Transverse colon (tissue), 4 donors: ENCODE data around the gene C19orf85. TPM values are rescaled to one million over a fixed set of nuclear protein-coding genes. Genes with fewer than 3 reads are reported as not detected.

Experiments
- DNase-seq: peaks from one replicate; pipeline ENCODE4 v3.0.0-alpha.2; 2019
- H3K27ac ChIP-seq, 4 donors: fragments of 200-600 bp; sonication (generic); 2 replicates each; pipeline ENCODE4 v1.5.1; 2016 to 2018; ENCODE audit warnings: inconsistent platforms in 4 of 4
- H3K27me3 ChIP-seq: fragments of 200-600 bp; sonication (generic); 2 replicates; pipeline ENCODE4 v1.5.1; 2017; ENCODE audit warnings: inconsistent platforms
- H3K36me3 ChIP-seq, 4 donors: fragments of 200-600 bp; sonication (generic); 2 replicates each; pipeline ENCODE4 v1.5.1; 2017 to 2019; ENCODE audit warnings: inconsistent platforms in 4 of 4
- H3K4me1 ChIP-seq, 4 donors: fragments of 200-600 bp; sonication (generic); 2 replicates each; pipeline ENCODE4 v1.5.1; 2017 to 2020; ENCODE audit warnings: inconsistent platforms in 4 of 4
- H3K4me3 ChIP-seq, 4 donors: fragments of 200-600 bp; sonication (generic); 1 replicate in 1 of 4; 2 replicates in 3 of 4; pipeline versions ENCODE4 v1.5.1 to v1.6.1; 2017 to 2019; ENCODE audit warnings: inconsistent platforms in 4 of 4
- H3K9me3 ChIP-seq, 2 donors: fragments of 200-600 bp; sonication (generic); 2 replicates each; pipeline ENCODE4 v1.5.1; 2017 to 2019; ENCODE audit warnings: inconsistent platforms in 2 of 2
- EP300 ChIP-seq: sonication (generic); formaldehyde crosslinking; IDR thresholded peaks from one replicate; pipeline ENCODE4 v1.6.1; 2017; ENCODE audit warnings: antibody characterized with exemption, low read depth
- POLR2A ChIP-seq: fragments of 450-650 bp; IDR thresholded peaks from one replicate; pipeline ENCODE4 v1.6.1; 2016; ENCODE audit warnings: antibody characterized with exemption, mild to moderate bottlenecking, moderate library complexity
- POLR2AphosphoS5 ChIP-seq, 3 donors: sonication (generic); formaldehyde crosslinking; IDR thresholded peaks; one replicate each; pipeline ENCODE4 v1.6.1; 2016; ENCODE audit warnings: antibody characterized with exemption in 3 of 3
- WGBS, 2 donors: methylation state at CpG; one replicate each; pipeline ENCODE4 v1.1.5; 2018; ENCODE audit warnings: low coverage in 1 of 2; 5-methylcytosine and 5-hydroxymethylcytosine counted together
- in situ Hi-C, 4 donors: fragments of 200-750 bp; cut with MboI; loops; one replicate each; pipeline versions ENCODE4 v1.15.0 to v1.15.1; 2017; ENCODE audit warnings: low sequenced_read_pairs in 3 of 4, low pct_ligation_motif_present in 1 of 4, low pct_unique_long_range_greater_than_20kb in 1 of 4
- intact Hi-C: fragments of 100-400 bp; cut with DNase I; formaldehyde crosslinking; loops from one replicate; pipeline ENCODE4 v1.15.1; 2023; ENCODE audit warnings: low total_unique reads
- total RNA-seq, 4 donors: library from RNA; depleted of rRNA; stranded (reverse); fragments of >200 nt; gene quantifications; one replicate each; pipeline ENCODE4 v1.1.0, GENCODE V29; 2016
- TF ChIP-seq, protein P1 (sequence below), 5 experiments: fragments of 200-600 bp in 3 of 5; fragments of 450-650 bp in 2 of 5; sonication (generic) in 3 of 5; IDR thresholded peaks; 1 replicate in 2 of 5; 2 replicates in 3 of 5; pipeline ENCODE4 v1.5.1; 2016 to 2017; ENCODE audit warnings: antibody characterized with exemption in 5 of 5, inconsistent platforms in 3 of 5, mild to moderate bottlenecking in 2 of 5, moderate library complexity in 1 of 5

C19orf85 gene
- total RNA-seq, 4 donors from 2014 or later = not detected

DNA sequence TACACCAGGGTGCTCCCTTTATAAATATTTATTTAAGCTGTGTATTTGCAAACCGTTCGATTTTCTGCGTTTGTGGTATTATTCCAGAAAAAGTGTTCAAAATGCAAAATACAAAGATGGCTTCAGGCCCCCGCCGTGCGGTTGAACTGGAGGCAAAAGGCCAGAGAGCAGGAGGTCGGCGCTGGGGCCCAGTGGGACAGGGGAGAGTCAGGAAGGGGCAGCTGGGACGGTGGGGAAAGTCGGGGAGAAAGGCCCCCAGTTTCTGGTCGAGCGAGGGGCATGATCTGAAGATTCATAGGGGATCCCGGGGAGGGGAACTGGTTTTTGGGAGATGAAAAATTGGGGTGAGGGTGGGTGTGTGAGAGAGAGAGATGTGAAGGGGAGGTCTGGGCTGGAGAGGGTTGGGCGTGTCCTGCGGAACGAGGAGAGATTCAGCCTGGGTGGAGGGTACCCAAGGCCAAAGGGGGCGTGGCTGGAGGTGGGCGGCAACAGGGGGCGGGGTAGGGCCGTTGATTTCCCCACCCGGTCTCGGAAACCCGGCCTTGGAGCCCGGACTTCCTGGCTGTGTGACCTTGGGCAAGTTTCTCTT is 3.8 kb downstream of the C19orf85 start:
- intact Hi-C loops = no loop called here
- no peaks in the 10 kb centered on the region for H3K27me3 ChIP-seq
- H3K4me3 ChIP-seq = peak overlapping the region; percentile 74 to 98 (median 86)
- peak overlapping the region; percentile 91 to 98 (median 96) for H3K27ac ChIP-seq
- TF ChIP-seq POLR2AphosphoS5 (IDR thresholded peaks at IDR 0.05) = no peak
- no peak for TF ChIP-seq POLR2A
- TF ChIP-seq EP300 = no peak
- TF ChIP-seq, protein P1, sequence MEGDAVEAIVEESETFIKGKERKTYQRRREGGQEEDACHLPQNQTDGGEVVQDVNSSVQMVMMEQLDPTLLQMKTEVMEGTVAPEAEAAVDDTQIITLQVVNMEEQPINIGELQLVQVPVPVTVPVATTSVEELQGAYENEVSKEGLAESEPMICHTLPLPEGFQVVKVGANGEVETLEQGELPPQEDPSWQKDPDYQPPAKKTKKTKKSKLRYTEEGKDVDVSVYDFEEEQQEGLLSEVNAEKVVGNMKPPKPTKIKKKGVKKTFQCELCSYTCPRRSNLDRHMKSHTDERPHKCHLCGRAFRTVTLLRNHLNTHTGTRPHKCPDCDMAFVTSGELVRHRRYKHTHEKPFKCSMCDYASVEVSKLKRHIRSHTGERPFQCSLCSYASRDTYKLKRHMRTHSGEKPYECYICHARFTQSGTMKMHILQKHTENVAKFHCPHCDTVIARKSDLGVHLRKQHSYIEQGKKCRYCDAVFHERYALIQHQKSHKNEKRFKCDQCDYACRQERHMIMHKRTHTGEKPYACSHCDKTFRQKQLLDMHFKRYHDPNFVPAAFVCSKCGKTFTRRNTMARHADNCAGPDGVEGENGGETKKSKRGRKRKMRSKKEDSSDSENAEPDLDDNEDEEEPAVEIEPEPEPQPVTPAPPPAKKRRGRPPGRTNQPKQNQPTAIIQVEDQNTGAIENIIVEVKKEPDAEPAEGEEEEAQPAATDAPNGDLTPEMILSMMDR (IDR thresholded peaks at IDR 0.05) = no peak
- H3K9me3 ChIP-seq = no peaks in the 10 kb centered on the region
- WGBS, 2 donors = 10 to 15% methylated on average over 14 to 23 of the region's 24 CpGs
- peak; percentile 86 for DNase-seq
- peaks cover 6 to 28% (median 20%) of the 10 kb centered on the region in 4 donors for H3K4me1 ChIP-seq
- in situ Hi-C loops = no loop called here
- H3K36me3 ChIP-seq = no peaks in the 10 kb centered on the region

GRCh38 chr19:55459950-55460657 is 4.4 kb downstream of the C19orf85 start:
- no peaks in the 10 kb centered on the region for H3K9me3 ChIP-seq
- DNase-seq = no peak
- intact Hi-C loops = no loop called here
- peak overlapping the region; percentile 91 to 98 (median 96) for H3K27ac ChIP-seq
- in situ Hi-C loops = no loop called here
- WGBS, 2 donors = 25 to 34% methylated on average over 4 to 16 of the region's 16 CpGs
- TF ChIP-seq POLR2AphosphoS5 (IDR thresholded peaks at IDR 0.05) = no peak
- no peak for TF ChIP-seq EP300
- TF ChIP-seq, protein P1 (IDR thresholded peaks at IDR 0.05) = no peak
- TF ChIP-seq POLR2A = no peak
- no peaks in the 10 kb centered on the region for H3K36me3 ChIP-seq
- peak overlapping the region in 3 of 4 donors; percentile 74 to 97 (median 74) for H3K4me3 ChIP-seq
- peaks cover 6 to 28% (median 20%) of the 10 kb centered on the region in 4 donors for H3K4me1 ChIP-seq
- H3K27me3 ChIP-seq = no peaks in the 10 kb centered on the region

GRCh38 chr19:55459551-55459949 is 5.0 kb downstream of the C19orf85 start:
- Histone ChIP-seq H3K36me3 (no peaks in the 10 kb centered on the region), H3K4me3 (no peak overlapping the region), H3K4me1 (peaks cover 6 to 28% (median 20%) of the 10 kb centered on the region in 4 donors), H3K27me3 (no peaks in the 10 kb centered on the region), H3K27ac (peak overlapping the region; percentile 91 to 98 (median 96)), H3K9me3 (no peaks in the 10 kb centered on the region)
- TF ChIP-seq POLR2A = no peak
- no peak for TF ChIP-seq EP300
- TF ChIP-seq, protein P1 (IDR thresholded peaks at IDR 0.05) = no peak
- no peak for TF ChIP-seq POLR2AphosphoS5 (IDR thresholded peaks at IDR 0.05)
- 58 to 78% methylated on average over 2 to 8 of the region's 8 CpGs for WGBS, 2 donors
- DNase-seq = no peak
- intact Hi-C loops = no loop called here
- in situ Hi-C loops = no loop called here

- H3K27ac ChIP-seq = no peak overlapping the region
- in situ Hi-C loops = no loop called here
- no peak for DNase-seq
- peaks cover 6 to 28% (median 20%) of the 10 kb centered on the region in 4 donors for H3K4me1 ChIP-seq
- TF ChIP-seq POLR2A = no peak
- no peaks in the 10 kb centered on the region for H3K9me3 ChIP-seq
- peaks cover under 1% of the 10 kb centered on the region for H3K27me3 ChIP-seq
- 78 to 84% methylated on average over 7 to 16 of the region's 16 CpGs for WGBS, 2 donors
- no peaks in the 10 kb centered on the region for H3K36me3 ChIP-seq
- no peak overlapping the region for H3K4me3 ChIP-seq
- intact Hi-C loops = no loop called here
These were observed 6.7 kb downstream of the C19orf85 start for GRCh38 chr19:55457683-55458457.
